Activated naive CD4-positive, alpha-beta T cell treated with anti-CD3 and anti-CD28 coated beads, Interleukin-2, amount 10 ng/mL, durations not matched to agents 7 days and 5 days (primary cell): ENCODE data around the gene TEX38.
"Not testable (repeated sequence)": the region's sequence is repeated elsewhere in the genome, so short reads cannot be mapped to it uniquely, and the experiment has no call there.

Source experiments
- CTCF ChIA-PET: fragments of 350-600 bp; sonication (Branson Sonifier 250); formaldehyde crosslinking; loops from one replicate; lab custom pipeline; 2021; ENCODE audit warnings: antibody characterized with exemption; lab: Charles Lee
- DNase-seq: peaks from one replicate; pipeline ENCODE4 v3.0.0-alpha.2; 2020
- H3K27ac Mint-ChIP-seq: one replicate; pipeline ENCODE4 v1.8.0; 2021; ENCODE audit warnings: mild to moderate bottlenecking, moderate library complexity, mixed read lengths
- H3K27me3 Mint-ChIP-seq: one replicate; pipeline ENCODE4 v1.8.0; 2021; ENCODE audit warnings: mild to moderate bottlenecking, mixed read lengths
- H3K36me3 Mint-ChIP-seq: one replicate; pipeline ENCODE4 v1.8.0; 2021; ENCODE audit warnings: mixed read lengths
- H3K4me1 Mint-ChIP-seq: one replicate; pipeline ENCODE4 v1.8.0; 2021; ENCODE audit warnings: mixed read lengths
- H3K4me3 Mint-ChIP-seq: one replicate; pipeline ENCODE4 v1.8.0; 2021; ENCODE audit warnings: mild to moderate bottlenecking, moderate library complexity, mixed read lengths
- H3K9me3 Mint-ChIP-seq: one replicate; pipeline ENCODE4 v1.8.0; 2021; ENCODE audit warnings: mixed read lengths

The TEX38 gene

DNA sequence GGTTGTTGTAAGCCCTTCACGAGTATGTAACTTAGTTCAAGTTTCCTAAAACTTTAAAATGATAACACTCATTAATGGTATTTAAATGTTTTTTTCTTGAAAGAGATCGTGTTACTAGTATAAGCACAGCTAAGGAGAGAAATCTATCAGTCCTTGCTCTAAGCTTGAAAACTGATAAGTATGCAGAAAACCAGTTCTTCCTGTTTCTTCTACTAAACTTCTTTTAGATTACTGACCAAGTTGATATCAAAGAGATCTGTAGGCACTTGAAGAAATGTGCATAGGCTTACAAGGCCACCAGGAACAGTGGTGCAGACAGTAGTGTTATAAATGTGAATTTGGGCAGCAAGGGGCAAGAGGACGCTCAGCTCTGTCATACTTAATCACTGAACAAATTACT is 43.3 kb downstream of the TEX38 start:
- DNase-seq, result no peak
- CTCF ChIA-PET, result no interaction called here
- peaks cover 38% of the 10 kb centered on the region for H3K4me1 Mint-ChIP-seq
- no peaks in the 10 kb centered on the region for H3K9me3 Mint-ChIP-seq
- H3K36me3 Mint-ChIP-seq, result peaks cover 37% of the 10 kb centered on the region
- no peak overlapping the region for H3K27ac Mint-ChIP-seq
- H3K4me3 Mint-ChIP-seq, result no peak overlapping the region
- no peaks in the 10 kb centered on the region for H3K27me3 Mint-ChIP-seq

DNA sequence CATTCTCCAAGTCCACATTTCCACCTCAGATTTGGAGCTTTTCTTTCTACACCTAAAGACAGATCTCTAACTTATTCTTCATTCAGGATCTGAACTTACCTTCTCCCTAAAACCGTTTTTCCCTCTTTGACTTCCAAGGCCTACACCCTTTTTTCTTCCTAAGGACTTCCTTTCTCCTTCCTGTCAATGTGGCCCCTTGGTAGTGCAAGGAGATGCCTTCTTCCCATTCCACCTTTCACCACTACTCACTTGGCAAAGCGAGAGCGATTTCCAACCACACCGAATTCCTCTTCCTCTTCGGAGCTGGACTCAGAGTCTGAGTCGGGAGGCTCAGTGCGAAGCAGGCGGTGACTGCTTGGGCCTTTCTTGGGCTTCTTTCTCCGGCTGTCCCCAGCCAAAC is 46.0 kb downstream of the TEX38 start:
- peaks cover 27% of the 10 kb centered on the region for H3K36me3 Mint-ChIP-seq
- peak overlapping the region; percentile 91 for H3K27ac Mint-ChIP-seq
- CTCF ChIA-PET, result interaction anchor here (1.1 kb wide), 2 partner anchors 9 kb away, joined by 3 to 4 read pairs; no protein-coding TSS in a partner anchor
- H3K9me3 Mint-ChIP-seq, result no peaks in the 10 kb centered on the region
- peak overlapping the region; percentile 94 for H3K4me3 Mint-ChIP-seq
- H3K27me3 Mint-ChIP-seq, result peaks cover 8% of the 10 kb centered on the region
- DNase-seq, result no peak
- H3K4me1 Mint-ChIP-seq, result peaks cover 41% of the 10 kb centered on the region

DNA sequence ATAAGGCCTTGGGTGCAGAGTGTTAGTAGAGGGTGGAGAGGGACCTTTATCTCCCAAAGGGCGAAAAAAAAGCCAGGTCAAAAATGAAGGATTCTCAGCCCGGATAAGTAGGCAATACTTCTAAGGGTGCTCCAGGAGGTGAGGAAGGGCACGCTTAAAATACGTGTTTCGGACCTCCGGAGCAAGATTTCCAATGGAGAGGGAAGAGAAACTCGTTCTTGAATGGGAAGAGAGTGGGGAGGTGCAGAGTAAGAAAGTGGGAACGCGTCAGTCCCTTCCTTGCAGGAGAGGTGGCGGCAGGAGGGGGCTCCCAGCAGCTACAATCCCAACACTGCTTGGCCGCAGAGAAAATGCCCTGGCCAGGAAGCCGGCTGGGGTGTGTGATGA is 46.7 kb downstream of the TEX38 start:
- CTCF ChIA-PET, result interaction anchor here (1.1 kb wide), 2 partner anchors 10 to 18 kb away, joined by 3 to 4 read pairs; no protein-coding TSS in a partner anchor
- Mint-ChIP-seq H3K4me1 (peaks cover 41% of the 10 kb centered on the region), H3K4me3 (peak overlapping the region; percentile 94), H3K36me3 (peaks cover 24% of the 10 kb centered on the region), H3K27ac (peak overlapping the region; percentile 91), H3K27me3 (peaks cover 8% of the 10 kb centered on the region), H3K9me3 (no peaks in the 10 kb centered on the region)
- DNase-seq, result no peak

DNA sequence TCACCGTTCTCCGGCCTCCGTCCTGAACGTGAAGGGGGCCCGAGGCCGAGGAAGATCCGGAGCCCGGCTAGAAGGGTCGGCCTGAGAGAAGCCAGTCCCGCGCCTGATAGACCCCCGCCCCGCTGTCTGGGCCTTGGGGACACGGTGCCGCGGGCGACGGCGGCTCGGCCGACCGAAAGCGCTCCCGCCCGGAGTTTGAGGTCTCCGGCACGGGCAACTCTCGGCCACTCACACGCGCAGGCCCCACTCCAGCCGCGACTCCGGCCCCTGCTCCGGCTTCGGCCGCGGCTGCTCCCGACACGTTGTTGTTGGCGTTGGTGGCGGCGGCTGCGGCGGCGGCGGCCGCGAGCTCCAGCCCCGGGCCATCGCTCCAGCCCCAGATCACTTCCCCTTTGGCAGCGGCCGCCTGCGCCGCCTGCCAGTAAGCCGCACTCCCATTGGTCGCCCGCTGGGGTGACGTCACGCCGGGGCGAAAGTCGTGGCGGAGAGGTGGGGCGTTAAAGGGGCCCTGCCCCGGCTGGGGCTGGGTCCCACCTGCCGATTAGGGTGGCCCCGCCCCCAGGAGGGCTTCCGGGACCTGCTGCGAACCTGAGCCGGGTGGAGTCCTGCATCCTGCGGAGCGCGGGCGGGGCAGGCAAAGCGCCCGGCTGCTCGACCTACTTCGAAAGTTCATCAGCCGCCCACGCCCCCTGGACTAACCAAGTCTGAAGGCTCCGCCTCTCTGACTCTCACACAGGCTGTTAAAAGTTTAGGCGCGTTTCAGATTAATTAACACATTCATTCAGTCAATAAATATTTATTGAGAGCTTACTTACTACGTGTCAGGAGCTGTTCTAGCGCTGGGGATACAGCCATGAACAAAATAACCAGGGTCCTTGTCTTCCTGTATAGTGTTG is 47.3 kb downstream of the TEX38 start, which contains the start of gene EFCAB14:
Gene EFCAB14 (minus strand): TSS at position 388 of the 896 bp plus-strand sequence. CDS start 1,027 bp downstream, outside the sequence.
- peak within 1 kb of the TSS; percentile 94 for H3K4me3 Mint-ChIP-seq
- peaks cover 8% of the 10 kb centered on the region for H3K27me3 Mint-ChIP-seq
- peak; percentile 99 for DNase-seq
- CTCF ChIA-PET, result interaction anchor here (1.1 to 1.4 kb wide), 3 partner anchors 10 to 34 kb away, joined by 3 to 5 read pairs (median 4); no protein-coding TSS in a partner anchor
- no peaks in the 10 kb centered on the region for H3K9me3 Mint-ChIP-seq
- peaks cover 41% of the 10 kb centered on the region for H3K4me1 Mint-ChIP-seq
- peaks cover 24% of the 10 kb centered on the region for H3K36me3 Mint-ChIP-seq
- H3K27ac Mint-ChIP-seq, result peak within 1 kb of the TSS; percentile 91

DNA sequence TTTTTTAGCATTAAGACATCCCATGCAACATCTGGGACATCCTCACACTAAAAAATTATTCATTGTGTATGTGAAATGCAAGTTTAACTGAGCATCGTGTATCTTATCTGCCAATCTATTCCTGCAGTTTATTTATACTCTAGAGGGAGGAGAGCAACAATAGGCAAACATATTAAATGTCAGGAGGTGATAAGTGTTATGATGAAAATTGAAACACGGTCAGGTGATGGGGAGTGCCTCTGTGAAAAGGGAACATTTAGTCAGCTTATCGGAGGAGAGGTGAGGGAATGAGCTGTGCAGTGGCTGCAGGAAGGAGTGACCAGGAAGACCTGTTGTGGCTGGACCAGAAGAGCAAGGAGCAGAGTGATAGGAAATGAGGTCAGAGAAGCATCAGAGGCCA is 48.0 kb downstream of the TEX38 start:
- Mint-ChIP-seq H3K27ac (peak overlapping the region; percentile 66), H3K36me3 (peaks cover 24% of the 10 kb centered on the region), H3K4me3 (peak overlapping the region; percentile 94), H3K27me3 (peaks cover 8% of the 10 kb centered on the region), H3K9me3 (no peaks in the 10 kb centered on the region), H3K4me1 (peaks cover 41% of the 10 kb centered on the region)
- CTCF ChIA-PET, result interaction anchor here (0.6 to 1.4 kb wide), 2 partner anchors 35 to 243 kb away, joined by 4 to 5 read pairs; no protein-coding TSS in a partner anchor
- no peak for DNase-seq

DNA sequence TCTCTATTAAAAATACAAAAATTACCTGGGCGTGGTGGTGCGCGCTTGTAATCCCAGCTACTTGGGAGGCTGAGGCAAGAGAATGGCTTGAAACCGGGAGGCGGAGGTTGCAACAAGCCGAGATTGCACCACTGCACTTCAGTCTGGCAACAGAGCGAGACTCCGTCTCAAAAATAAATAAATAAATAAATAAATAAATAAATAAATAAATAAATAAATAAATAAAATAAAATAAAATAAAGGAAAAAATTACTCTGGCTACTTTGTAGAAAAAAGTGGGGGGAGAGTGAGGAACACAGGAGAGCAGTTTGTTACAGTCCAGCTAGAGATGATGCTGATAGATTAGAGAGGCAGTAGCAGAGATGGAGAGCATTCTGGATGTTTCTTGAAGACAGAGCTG is 48.7 kb downstream of the TEX38 start:
- not testable (repeated sequence) for H3K27ac Mint-ChIP-seq, DNase-seq, H3K9me3 Mint-ChIP-seq, H3K4me3 Mint-ChIP-seq
- H3K36me3 Mint-ChIP-seq, result peaks cover 21% of the 10 kb centered on the region
- CTCF ChIA-PET, result interaction anchor here (1.4 to 8.2 kb wide), 2 partner anchors 36 to 187 kb away, joined by 5 to 57 read pairs; a partner anchor contains a TSS
- peaks cover 38% of the 10 kb centered on the region for H3K4me1 Mint-ChIP-seq
- peaks cover 11% of the 10 kb centered on the region for H3K27me3 Mint-ChIP-seq

DNA sequence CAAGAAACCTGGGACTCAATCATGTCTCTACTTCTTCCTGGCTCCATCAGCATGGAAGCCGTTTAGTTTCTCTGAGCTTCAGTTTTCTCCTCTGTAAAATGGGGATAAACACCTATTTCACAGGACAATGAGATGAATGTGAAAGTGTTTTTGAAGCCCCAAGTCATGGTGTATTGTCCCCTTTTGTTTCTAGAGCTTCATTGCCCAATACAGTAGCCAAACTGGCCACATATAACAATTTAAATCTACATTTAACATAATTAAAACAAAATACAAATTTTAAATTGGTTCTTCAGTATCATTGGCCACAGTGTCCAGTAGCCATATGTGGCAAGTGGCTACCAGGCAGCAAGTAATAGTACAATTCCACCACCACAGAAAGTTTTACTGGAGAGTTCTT is 49.5 kb downstream of the TEX38 start:
- Mint-ChIP-seq H3K27ac (no peak overlapping the region), H3K9me3 (no peaks in the 10 kb centered on the region), H3K27me3 (peaks cover 19% of the 10 kb centered on the region), H3K4me3 (no peak overlapping the region), H3K4me1 (peaks cover 34% of the 10 kb centered on the region), H3K36me3 (peaks cover 17% of the 10 kb centered on the region)
- DNase-seq, result no peak
- CTCF ChIA-PET, result interaction anchor here (8.2 kb wide), 1 partner anchor 187 kb away, joined by 57 read pairs; a partner anchor contains a TSS

DNA sequence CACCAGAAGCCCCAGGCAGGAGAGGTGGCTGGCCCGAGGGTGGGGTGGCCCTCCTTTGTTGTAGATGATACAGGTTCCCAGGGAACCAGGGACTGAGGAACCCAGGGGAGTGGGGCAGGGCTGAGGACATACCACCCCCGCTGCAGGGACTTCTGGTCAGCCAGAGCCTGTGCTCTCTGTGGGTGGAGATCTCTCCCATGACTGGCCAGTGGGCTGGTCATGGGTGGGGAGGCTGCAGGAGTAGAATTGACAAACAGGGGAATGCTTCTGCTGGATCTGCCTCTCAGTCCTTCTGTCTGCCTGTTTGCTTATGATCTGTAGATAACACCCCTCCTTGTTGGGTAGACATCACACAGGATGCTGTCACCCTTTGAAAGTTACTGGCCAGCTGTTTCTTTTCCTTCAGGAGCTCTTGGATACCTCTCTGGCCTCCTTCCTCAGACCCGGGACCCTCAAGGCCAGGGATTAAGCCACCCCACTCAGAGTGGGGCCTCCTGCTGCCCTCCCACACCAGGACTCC is 50.1 kb downstream of the TEX38 start:
- Mint-ChIP-seq H3K27ac (no peak overlapping the region), H3K27me3 (peaks cover 20% of the 10 kb centered on the region), H3K4me3 (no peak overlapping the region), H3K36me3 (peaks cover 14% of the 10 kb centered on the region), H3K4me1 (peaks cover 28% of the 10 kb centered on the region), H3K9me3 (no peaks in the 10 kb centered on the region)
- CTCF ChIA-PET, result interaction anchor here (8.2 kb wide), 1 partner anchor 188 kb away, joined by 57 read pairs; a partner anchor contains a TSS
- DNase-seq, result no peak
